Fibroblast of upper back skin (primary cell): ENCODE data around the gene UNC119.

ENCODE experiments used
- DNase-seq: peaks from one replicate; pipeline ENCODE4 v3.0.0-alpha.2; 2013

Gene UNC119

GRCh38 chr17:28519236-28519635 is 33.2 kb downstream of the UNC119 start:
- DNase-seq = no peak

DNA sequence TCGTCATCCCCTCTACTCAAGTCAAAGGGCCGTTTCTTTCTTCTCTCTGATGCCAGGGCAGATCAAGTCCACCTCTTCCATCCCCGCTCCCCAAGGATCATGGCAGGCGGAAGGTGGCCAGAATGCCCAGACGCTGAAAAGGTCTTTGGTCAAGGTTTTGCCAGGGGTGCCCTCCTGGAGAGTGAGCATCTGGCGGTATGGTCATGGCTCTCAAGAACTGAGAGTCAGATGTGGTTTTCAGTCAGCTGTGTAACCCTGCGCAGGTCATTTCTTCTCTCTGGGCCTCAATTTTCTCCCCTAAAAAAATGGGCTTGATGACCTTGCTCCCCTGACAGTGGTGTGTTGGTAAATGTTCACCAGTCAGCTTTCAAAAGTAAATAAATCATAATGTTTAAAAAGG is 33.8 kb downstream of the UNC119 start:
- DNase-seq = no peak

- DNase-seq = no peak
These were observed 34.3 kb downstream of the UNC119 start for GRCh38 chr17:28518132-28518531.

DNA sequence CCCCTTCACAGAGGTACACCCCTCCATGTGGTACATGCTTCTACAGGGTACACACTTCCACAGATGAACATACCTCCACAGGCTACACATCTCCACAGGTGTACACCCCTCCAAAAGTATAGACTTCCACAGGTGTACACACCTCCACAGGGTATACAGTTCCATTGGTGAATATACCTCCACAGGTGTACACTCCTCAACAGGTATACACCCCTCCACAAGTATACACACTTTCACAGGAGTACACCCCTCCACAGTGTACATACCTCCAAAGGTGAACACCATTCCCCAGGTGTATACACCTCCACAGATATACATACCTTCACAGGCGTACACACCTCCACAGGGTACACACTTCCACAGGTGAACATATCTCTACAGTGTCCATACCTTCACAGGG is 36.9 kb downstream of the UNC119 start:
- DNase-seq = no peak

- DNase-seq = no peak
These were observed 37.8 kb downstream of the UNC119 start for GRCh38 chr17:28514561-28515002.

GRCh38 chr17:28513476-28513875 is 38.9 kb downstream of the UNC119 start:
- no peak for DNase-seq

DNA sequence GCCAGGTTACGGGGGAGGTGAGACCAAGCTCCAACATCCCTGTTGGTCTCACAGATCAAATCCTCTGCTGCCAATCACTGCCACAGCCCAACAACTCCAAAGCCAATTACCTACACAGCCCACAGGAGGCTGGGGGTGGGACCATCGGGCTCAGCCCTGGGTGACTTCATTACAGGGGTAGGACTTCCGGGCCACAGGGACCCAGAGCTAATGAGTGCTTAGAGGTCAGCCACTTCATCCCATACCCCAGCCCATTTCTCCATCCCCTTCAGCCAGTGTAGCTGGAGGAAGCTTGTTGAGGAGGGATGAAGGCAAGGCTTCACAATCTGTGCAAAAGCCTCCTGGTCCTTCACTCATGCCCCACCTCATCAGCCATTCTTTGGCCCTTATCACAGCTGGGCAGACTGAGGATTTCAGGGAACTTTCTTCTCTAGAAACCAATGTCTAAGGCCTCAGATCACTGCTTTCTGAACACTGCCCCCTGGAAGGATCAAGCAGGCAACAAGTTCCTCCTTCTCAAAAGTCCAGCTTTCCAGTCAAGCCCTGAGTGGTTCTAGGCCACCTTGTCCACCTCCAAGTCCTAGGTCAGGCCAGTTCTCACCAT is 40.5 kb downstream of the UNC119 start:
- no peak for DNase-seq

- no peak for DNase-seq
These were observed 42.6 kb downstream of the UNC119 start for GRCh38 chr17:28509789-28510188.

DNA sequence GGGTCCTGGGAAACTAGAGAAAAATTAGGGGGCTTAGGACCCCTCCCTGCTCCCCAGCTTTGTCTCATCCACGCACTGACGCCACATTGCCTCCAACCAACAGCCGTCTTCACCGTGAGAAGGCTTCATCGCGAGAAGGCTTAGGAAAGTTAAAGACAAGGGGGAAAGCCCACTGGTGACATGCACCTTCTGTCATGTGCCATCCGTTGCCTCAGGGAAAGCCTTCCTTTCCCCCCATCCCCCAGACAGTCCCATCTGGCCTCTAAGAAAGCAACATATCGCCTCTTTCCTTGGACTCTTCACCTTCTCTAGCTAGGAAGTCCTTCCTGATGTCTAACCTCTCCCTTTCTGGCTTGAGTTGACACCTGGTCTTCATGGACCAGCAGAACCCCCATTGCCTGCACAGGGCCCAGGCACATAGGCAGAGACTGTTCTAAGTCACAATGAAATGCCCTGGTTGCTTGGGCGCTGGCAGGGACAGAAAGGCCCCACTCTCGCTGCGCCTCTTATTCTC is 44.2 kb downstream of the UNC119 start:
- DNase-seq = no peak

DNA sequence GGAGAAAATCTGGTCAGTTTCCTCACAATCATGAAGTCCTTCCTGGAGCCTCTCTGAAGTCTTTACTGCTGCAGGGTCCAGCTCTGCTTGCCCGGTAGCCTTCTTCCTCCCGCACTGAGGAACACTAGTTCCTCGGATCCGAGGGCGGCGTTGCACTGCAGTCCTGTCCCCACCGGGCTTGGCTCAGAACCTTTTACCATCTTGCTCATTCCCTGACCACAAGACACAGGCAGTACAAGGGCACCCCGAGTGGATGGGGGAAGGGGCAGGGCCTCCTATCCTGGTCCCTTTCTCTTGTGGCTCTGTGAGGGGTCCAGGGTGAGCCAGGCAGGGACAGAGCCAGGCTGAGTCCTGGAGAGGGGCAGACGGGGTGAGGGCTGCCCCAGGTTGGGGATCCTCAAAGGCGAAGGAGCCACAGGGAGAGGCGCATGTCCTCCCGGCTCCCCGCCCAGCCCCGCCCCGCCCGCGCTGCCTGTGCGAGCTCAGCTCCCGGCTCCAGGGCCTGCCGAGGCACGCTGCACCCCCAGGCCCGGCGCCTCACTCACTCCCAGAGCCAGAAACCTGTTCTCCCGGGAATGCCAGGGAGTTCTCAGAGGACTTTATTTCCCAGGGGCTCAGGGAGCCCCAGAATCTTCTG is 44.7 kb downstream of the UNC119 start:
- DNase-seq = no peak

- no peak for DNase-seq
These were observed 45.5 kb downstream of the UNC119 start for GRCh38 chr17:28506763-28507487.

- no peak for DNase-seq
These were observed 46.3 kb downstream of the UNC119 start, which contains the start of gene FOXN1 for GRCh38 chr17:28505986-28506665. Gene FOXN1, plus strand, starts transcription at chr17:28506348. Its CDS starts 17,622 bp downstream, at chr17:28523970.

DNA sequence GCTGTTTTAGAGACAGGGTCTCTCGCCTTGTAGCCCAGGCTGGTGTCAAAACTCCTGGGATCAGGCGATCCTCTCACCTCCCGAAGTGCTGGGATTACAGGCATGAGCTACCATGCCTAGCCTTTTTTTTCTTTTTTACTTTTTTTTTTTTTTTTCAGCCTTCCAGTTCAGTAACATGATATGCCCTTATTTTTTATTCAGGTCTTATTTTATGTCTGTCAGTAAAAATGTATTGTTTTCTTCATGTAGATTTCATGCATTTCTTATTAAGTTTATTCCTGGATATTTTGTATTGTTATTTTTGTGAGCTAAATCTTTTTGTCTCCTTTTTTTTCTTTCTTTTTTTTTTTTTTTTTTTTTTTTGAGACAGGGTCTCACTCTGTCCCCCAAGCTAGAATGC is 49.0 kb downstream of the UNC119 start:
- DNase-seq = no peak

GRCh38 chr17:28501421-28502284 is 50.8 kb downstream of the UNC119 start:
- DNase-seq = no peak

DNA sequence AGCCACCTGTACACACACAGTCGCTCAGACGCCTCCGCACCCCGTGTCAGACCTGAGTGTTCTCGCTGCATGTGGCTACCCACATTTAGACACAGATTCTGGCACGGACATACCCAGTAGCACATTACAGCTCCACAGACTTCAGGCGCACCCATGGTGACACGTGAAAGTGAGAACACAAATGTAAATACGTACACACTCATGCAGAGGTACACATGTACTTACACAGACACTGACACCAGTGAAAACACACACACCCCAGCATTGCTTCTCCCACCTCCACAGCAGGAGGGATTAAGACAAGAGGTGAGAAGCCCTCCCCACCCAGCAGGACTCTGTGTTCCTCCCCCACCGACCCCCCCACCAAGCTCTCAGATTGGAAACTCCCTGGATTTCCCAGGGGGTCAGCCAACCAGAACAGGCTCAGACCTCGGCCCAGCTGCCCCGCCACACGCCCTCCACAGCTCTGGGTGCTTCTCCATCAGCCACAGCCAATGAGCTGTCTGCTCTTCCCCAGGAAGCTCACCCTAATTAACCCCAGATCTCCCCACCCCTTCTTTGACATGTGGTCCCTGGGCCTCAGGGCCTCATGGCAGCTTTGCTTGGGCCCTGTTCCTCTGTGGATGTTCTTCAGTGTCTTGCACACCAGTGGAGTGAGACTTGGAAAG is 51.6 kb downstream of the UNC119 start:
- DNase-seq = no peak

DNA sequence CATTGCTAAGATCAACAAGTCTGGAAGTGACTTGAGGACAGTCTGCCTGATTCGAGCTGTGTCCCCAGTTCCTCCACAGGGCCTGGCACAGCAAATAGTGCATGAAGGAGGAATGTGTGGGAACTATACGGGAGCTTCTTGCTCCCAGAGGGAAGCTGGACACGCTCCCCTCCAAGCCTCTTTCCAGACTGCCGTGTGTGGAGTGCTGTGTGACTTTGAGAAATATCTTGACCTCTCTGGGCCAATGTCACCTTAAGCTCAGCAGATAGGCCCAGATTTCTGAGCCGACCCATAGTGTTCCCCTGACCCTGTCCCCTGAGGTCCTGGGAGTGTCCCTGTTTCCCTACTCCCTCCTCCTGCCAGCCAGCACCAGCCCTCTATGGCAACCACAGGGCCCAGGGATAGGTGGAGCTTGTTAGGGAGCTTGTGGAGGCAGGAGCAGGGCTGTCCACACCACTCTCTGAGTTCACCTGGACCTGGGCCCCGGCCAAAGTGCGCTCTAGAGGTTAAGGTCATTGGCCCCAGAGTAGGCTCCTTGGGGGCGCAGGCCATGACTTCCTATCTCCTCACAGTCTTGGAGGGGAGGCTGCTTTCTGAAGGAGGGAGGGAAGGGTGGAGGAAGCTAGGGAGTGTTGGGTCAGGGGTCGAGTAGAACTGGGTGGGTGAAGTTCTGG is 52.6 kb downstream of the UNC119 start:
- DNase-seq = no peak

- DNase-seq = no peak
These were observed 53.1 kb downstream of the UNC119 start for GRCh38 chr17:28499364-28499664.

DNA sequence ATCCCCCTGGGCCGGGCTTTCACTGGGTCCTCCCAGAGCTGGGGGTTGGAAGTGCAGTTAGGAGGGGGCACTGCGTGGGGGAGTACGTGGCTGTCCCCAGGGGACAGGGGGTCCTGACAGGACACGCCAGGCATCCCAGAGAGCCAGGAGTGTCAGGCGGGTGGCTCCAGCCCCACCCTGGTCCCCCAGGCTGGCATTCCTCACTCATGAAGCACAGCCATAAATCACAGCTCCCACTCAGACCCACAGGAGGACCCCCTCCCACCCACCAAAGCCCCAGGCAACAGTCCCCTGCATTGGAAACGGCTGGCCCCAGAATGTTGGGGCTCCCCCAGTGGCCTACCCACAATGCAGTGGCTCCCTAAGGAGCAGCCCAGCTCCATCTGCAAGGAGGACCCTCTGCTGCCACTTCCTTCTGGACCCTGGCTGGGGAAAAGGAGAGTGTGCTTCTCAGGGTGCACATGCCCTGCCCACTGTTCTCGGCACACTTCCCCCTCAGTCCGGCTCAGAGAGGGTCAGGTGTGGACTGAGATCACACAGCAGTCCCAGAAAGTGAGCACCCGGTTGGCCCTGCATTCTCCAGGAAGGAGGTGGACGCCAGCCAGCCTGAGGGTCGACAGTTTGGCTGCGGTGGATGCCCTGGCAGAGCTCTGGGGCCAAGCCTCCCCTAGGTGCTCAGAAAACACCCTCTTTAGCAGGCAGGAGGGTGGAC is 53.6 kb downstream of the UNC119 start:
- DNase-seq = no peak

GRCh38 chr17:28497931-28498330 is 54.5 kb downstream of the UNC119 start:
- no peak for DNase-seq
